PC-3 (cell line): ENCODE measurements around the gene CAVIN1. TPM values are rescaled to one million over a fixed set of nuclear protein-coding genes. Genes with fewer than 3 reads are reported as not detected.

Experiments used
- ATAC-seq: fragments of 200-7000 bp; cut with Tn5 transposase; 2 replicates; pipeline ENCODE4 v1.9.1; 2020; ENCODE audit warnings: mild to moderate bottlenecking, moderate library complexity
- Bru-seq: library from RNA; stranded (reverse); fragments of 400-500 nt; gene quantifications from one replicate; lab custom pipeline; 2021; lab: Mats Ljungman, UMichigan
- BruChase-seq, 2 experiments: library from RNA; stranded (reverse); fragments of 400-500 nt; gene quantifications; one replicate each; lab custom pipeline; 2021; lab: Mats Ljungman, UMichigan
- BruUV-seq: library from RNA; stranded (reverse); fragments of 400-500 nt; replicated peaks from 2 replicates; lab custom pipeline; 2021; lab: Mats Ljungman, UMichigan
- CTCF ChIA-PET: fragments of 300-600 bp; sonication (Branson Sonifier 250); formaldehyde crosslinking; loops from one replicate; lab custom pipeline; 2022; ENCODE audit warnings: antibody characterized with exemption; lab: Charles Lee
- POLR2A ChIA-PET: fragments of 300-600 bp; sonication (Branson Sonifier 250); formaldehyde crosslinking; loops from one replicate; lab custom pipeline; 2022; ENCODE audit warnings: antibody characterized with exemption; ENCODE audit not compliant: unreplicated experiment; lab: Charles Lee
- DNase-seq: peaks from one replicate; pipeline ENCODE4 v3.0.0-alpha.2; 2015
- H2AFZ ChIP-seq: fragments of 300-600 bp; sonication (generic); 2 replicates; pipeline ENCODE4 v1.6.0; 2016; ENCODE audit warnings: antibody characterized with exemption, low read length
- H3F3A ChIP-seq: fragments of 300-600 bp; sonication (generic); one replicate; pipeline ENCODE4 v1.6.0; 2017; ENCODE audit warnings: antibody characterized with exemption, low read length, control low read depth, mild to moderate bottlenecking; ENCODE audit not compliant: unreplicated experiment
- H3K27ac ChIP-seq: fragments of 300-600 bp; sonication (generic); 2 replicates; pipeline ENCODE4 v1.5.1; 2016; ENCODE audit warnings: mild to moderate bottlenecking, low read length
- H3K27me3 ChIP-seq: fragments of 300-600 bp; sonication (generic); 2 replicates; pipeline ENCODE4 v1.6.1; 2016; ENCODE audit warnings: low read length, mixed read lengths
- H3K36me3 ChIP-seq: fragments of 300-600 bp; sonication (generic); 2 replicates; pipeline ENCODE4 v1.6.1; 2016; ENCODE audit warnings: low read depth, mixed run types, low read length, mixed read lengths
- H3K4me1 ChIP-seq: fragments of 300-600 bp; sonication (generic); 2 replicates; pipeline ENCODE4 v1.5.1; 2016; ENCODE audit warnings: low read length; ENCODE audit not compliant: insufficient read depth
- H3K4me2 ChIP-seq: fragments of 300-600 bp; sonication (generic); 2 replicates; pipeline ENCODE4 v1.6.0; 2016; ENCODE audit warnings: low read length
- H3K4me3 ChIP-seq: fragments of 300-600 bp; sonication (generic); 2 replicates; pipeline ENCODE4 v1.5.1; 2016; ENCODE audit warnings: mild to moderate bottlenecking, low read length, mixed read lengths
- H3K79me2 ChIP-seq: fragments of 300-600 bp; sonication (generic); 2 replicates; pipeline ENCODE4 v1.6.1; 2017; ENCODE audit warnings: low read length, mixed read lengths
- H3K9ac ChIP-seq: fragments of 300-600 bp; sonication (generic); 2 replicates; pipeline ENCODE4 v1.6.0; 2016; ENCODE audit warnings: mild to moderate bottlenecking, low read length
- H3K9me2 ChIP-seq: fragments of 300-600 bp; sonication (generic); replicated peaks from 2 replicates; pipeline ENCODE4 v1.6.1; 2016; ENCODE audit warnings: mixed run types, low read length, mixed read lengths
- H3K9me3 ChIP-seq: fragments of 300-600 bp; sonication (generic); 2 replicates; pipeline ENCODE4 v1.6.1; 2016; ENCODE audit warnings: low read length, mixed read lengths
- H4K20me1 ChIP-seq: fragments of 300-600 bp; sonication (generic); 2 replicates; pipeline ENCODE4 v1.6.1; 2016; ENCODE audit warnings: low read length, mixed read lengths
- EZH2 ChIP-seq: fragments of 300-600 bp; sonication (generic); IDR thresholded peaks from one replicate; pipeline ENCODE4 v1.6.1; 2017; ENCODE audit warnings: antibody characterized with exemption, mild to moderate bottlenecking, low read length; ENCODE audit not compliant: unreplicated experiment
- EZH2phosphoT487 ChIP-seq: fragments of 300-600 bp; sonication (generic); IDR thresholded peaks from 2 replicates; pipeline ENCODE4 v1.6.1; 2018; ENCODE audit warnings: mild to moderate bottlenecking, antibody characterized with exemption, low read length, borderline replicate concordance
- intact Hi-C: fragments of 100-400 bp; cut with micrococcal nuclease; formaldehyde crosslinking; loops from 2 replicates; pipeline ENCODE4 v1.9.0; 2023
- long read RNA-seq: library from polyadenylated mRNA; unstranded; transcript quantifications from one replicate; pipeline ENCODE4 v2.0.0, GENCODE V29; 2021; ENCODE audit not compliant: unreplicated experiment
- total RNA-seq: library from RNA; depleted of rRNA; stranded (reverse); fragments of >200 nt; gene quantifications from 2 replicates; pipeline ENCODE4 v1.2.3, GENCODE V29; 2014; rRNA removed
- TF ChIP-seq, protein P1 (sequence below): fragments of 300-600 bp; sonication (generic); conservative IDR thresholded peaks from 2 replicates; pipeline ENCODE4 v1.5.1; 2017; ENCODE audit warnings: antibody characterized with exemption, low read depth, mild to moderate bottlenecking, low read length

CAVIN1 gene, protein sequence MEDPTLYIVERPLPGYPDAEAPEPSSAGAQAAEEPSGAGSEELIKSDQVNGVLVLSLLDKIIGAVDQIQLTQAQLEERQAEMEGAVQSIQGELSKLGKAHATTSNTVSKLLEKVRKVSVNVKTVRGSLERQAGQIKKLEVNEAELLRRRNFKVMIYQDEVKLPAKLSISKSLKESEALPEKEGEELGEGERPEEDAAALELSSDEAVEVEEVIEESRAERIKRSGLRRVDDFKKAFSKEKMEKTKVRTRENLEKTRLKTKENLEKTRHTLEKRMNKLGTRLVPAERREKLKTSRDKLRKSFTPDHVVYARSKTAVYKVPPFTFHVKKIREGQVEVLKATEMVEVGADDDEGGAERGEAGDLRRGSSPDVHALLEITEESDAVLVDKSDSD
- total RNA-seq, result 0.17 TPM in 1 of 2 replicates, not detected in the other
- percentile 12 among the genes with signal in this experiment for Bru-seq, nascent RNA
- percentile 10 among the genes with signal in this experiment for BruChase-seq, experiment 1, labeled RNA remaining after a 6-hour chase
- percentile 12 among the genes with signal in this experiment for BruChase-seq, experiment 2, labeled RNA remaining after a 2-hour chase
- long read RNA-seq, result 0 reads

DNA sequence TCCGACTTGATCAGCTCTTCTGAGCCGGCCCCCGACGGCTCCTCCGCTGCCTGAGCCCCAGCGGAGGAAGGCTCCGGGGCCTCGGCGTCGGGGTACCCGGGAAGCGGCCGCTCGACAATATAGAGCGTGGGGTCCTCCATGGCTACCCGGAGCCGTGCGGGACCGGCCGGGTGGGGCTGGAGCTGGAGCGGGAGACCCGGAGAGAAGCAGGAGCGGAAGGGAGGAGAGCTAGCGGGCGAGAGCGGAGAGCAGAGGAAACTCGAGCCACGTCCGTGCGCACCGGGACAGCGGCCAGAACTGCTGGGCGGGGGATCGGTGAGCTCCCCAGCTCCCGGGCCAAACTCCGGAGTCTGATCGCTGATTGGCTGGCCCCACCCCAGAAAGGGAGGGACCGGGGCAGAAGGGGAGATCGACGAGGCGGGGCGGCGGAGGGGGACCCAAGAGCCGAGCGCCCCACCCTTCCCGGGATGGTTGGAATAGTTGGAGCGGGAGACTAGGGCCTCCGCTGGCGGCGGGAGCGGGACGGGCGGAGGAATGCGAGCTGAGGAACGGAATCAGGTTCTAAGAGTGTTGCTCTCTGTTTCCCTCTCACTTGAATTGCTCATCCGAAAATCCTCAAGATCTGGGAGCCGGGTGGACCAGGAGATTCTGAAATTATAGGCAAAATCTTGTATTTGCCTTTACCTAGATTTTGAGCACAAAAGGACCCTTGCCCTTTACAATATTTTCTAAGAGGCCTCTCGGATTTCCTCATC is at the start of gene CAVIN1:
Gene CAVIN1 (minus strand): TSS at position 299 of the 755 bp plus-strand sequence. CDS start 159 bp downstream, at position 140.
- Histone ChIP-seq H3K4me2 (no peak within 1 kb of the TSS), H3K4me1 (no peaks in the 10 kb centered on the region), H3K4me3 (no peak within 1 kb of the TSS), H3K27ac (no peak within 1 kb of the TSS), H3F3A (no peaks in the 10 kb centered on the region), H3K27me3 (no peaks in the 10 kb centered on the region), H3K9me2 (no peaks in the 10 kb centered on the region), H2AFZ (no peak within 1 kb of the TSS), H4K20me1 (no peaks in the 10 kb centered on the region), H3K9ac (no peak within 1 kb of the TSS), H3K79me2 (no peaks in the 10 kb centered on the region), H3K36me3 (no peaks in the 10 kb centered on the region), H3K9me3 (no peaks in the 10 kb centered on the region)
- POLR2A ChIA-PET, result no interaction called here
- CTCF ChIA-PET, result no interaction called here
- intact Hi-C loops, result no loop called here
- no TSS peak for BruUV-seq
- TF ChIP-seq, protein P1, sequence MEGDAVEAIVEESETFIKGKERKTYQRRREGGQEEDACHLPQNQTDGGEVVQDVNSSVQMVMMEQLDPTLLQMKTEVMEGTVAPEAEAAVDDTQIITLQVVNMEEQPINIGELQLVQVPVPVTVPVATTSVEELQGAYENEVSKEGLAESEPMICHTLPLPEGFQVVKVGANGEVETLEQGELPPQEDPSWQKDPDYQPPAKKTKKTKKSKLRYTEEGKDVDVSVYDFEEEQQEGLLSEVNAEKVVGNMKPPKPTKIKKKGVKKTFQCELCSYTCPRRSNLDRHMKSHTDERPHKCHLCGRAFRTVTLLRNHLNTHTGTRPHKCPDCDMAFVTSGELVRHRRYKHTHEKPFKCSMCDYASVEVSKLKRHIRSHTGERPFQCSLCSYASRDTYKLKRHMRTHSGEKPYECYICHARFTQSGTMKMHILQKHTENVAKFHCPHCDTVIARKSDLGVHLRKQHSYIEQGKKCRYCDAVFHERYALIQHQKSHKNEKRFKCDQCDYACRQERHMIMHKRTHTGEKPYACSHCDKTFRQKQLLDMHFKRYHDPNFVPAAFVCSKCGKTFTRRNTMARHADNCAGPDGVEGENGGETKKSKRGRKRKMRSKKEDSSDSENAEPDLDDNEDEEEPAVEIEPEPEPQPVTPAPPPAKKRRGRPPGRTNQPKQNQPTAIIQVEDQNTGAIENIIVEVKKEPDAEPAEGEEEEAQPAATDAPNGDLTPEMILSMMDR, result no peak
- TF ChIP-seq EZH2, result no peak
- TF ChIP-seq EZH2phosphoT487, result no peak
- DNase-seq (no peak), ATAC-seq (no peak)

DNA sequence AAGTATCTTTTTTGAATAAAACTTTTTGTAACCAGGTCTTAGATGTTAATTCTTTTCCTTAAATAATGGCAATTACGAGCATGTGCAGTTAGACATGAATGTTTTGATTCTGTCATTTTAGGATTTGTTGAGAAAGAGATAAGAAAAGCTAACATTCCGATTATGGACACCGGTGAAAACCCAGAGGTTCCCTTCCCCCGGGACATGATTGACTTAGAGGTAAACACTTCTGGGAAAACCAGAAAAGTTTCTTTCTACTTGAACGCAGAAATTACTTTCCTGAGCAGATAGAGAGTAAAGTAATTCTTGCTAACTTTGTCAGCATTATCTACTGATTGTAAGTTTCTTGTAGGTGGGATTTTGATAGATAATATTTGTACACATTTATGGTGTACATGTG is 44.8 kb upstream of the CAVIN1 start:
- no peak overlapping the region for H3K9ac ChIP-seq
- H3K9me3 ChIP-seq, result no peaks in the 10 kb centered on the region
- H3K36me3 ChIP-seq, result no peaks in the 10 kb centered on the region
- POLR2A ChIA-PET, result no interaction called here
- H3K27ac ChIP-seq, result no peak overlapping the region
- no peaks in the 10 kb centered on the region for H3K79me2 ChIP-seq
- no peaks in the 10 kb centered on the region for H3F3A ChIP-seq
- no peaks in the 10 kb centered on the region for H4K20me1 ChIP-seq
- no TSS peak for BruUV-seq
- intact Hi-C loops, result no loop called here
- no peak overlapping the region for H2AFZ ChIP-seq
- no peaks in the 10 kb centered on the region for H3K9me2 ChIP-seq
- no peak for ATAC-seq
- no peak for DNase-seq
- H3K27me3 ChIP-seq, result no peaks in the 10 kb centered on the region
- no peak overlapping the region for H3K4me3 ChIP-seq
- CTCF ChIA-PET, result no interaction called here
- TF ChIP-seq, protein P1, result no peak
- TF ChIP-seq EZH2, result no peak
- TF ChIP-seq EZH2phosphoT487, result no peak
- no peak overlapping the region for H3K4me2 ChIP-seq
- H3K4me1 ChIP-seq, result no peaks in the 10 kb centered on the region
